Fibroblast of pulmonary artery (primary cell): ENCODE results near the gene SLC44A5.

Source experiments
- DNase-seq: peaks from one replicate; pipeline ENCODE4 v3.0.0-alpha.2; 2010; ENCODE audit warnings: low read depth
- H3K4me3 ChIP-seq: replicated peaks from 2 replicates; pipeline ENCODE4 v1.5.1; 2011; ENCODE audit warnings: low read depth, mild to moderate bottlenecking, control low read depth, low read length, moderate library complexity
- TF ChIP-seq, protein P1 (sequence below): IDR thresholded peaks from 2 replicates; pipeline ENCODE4 v1.5.1; 2011; ENCODE audit warnings: mild to moderate bottlenecking, control low read depth, low read length, inconsistent platforms; ENCODE audit errors: missing control alignments

The SLC44A5 gene

DNA sequence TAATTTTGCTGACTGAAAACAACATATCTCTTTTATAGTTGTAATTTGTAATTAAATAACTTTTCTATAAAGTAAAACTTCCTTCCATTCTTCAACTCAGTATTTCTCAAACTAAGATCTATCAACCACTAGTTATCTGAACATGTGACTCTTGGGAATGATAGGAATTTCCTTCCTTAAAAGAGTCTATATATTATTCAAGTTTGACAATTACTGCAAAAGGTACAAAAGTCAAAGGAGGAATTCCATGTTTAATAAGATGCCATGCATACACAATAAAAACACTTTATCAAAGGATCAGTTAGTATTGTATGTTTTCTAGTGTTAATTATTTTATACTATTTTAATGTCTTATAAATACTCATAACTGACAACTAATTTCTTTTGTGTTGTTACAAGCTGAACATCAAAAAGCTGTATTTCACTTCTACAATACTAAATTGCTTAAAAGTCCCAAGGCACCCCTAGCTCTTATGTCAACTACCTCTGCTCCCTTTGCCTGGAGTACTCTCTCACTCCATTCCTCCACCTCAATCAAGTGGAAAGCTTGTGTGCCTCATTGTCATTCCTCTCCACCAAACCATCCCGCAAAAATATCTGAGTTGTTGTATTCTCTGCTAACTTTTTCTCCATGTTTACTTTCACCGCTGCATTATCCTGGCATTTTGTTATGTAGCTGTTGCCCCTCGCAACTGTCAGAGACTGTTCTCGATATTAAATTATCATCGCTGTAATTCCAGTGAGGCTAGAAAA is 67.9 kb downstream of the SLC44A5 start:
- TF ChIP-seq, protein P1, sequence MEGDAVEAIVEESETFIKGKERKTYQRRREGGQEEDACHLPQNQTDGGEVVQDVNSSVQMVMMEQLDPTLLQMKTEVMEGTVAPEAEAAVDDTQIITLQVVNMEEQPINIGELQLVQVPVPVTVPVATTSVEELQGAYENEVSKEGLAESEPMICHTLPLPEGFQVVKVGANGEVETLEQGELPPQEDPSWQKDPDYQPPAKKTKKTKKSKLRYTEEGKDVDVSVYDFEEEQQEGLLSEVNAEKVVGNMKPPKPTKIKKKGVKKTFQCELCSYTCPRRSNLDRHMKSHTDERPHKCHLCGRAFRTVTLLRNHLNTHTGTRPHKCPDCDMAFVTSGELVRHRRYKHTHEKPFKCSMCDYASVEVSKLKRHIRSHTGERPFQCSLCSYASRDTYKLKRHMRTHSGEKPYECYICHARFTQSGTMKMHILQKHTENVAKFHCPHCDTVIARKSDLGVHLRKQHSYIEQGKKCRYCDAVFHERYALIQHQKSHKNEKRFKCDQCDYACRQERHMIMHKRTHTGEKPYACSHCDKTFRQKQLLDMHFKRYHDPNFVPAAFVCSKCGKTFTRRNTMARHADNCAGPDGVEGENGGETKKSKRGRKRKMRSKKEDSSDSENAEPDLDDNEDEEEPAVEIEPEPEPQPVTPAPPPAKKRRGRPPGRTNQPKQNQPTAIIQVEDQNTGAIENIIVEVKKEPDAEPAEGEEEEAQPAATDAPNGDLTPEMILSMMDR = no peak
- H3K4me3 ChIP-seq = no peak overlapping the region
- DNase-seq = peak; percentile 46

DNA sequence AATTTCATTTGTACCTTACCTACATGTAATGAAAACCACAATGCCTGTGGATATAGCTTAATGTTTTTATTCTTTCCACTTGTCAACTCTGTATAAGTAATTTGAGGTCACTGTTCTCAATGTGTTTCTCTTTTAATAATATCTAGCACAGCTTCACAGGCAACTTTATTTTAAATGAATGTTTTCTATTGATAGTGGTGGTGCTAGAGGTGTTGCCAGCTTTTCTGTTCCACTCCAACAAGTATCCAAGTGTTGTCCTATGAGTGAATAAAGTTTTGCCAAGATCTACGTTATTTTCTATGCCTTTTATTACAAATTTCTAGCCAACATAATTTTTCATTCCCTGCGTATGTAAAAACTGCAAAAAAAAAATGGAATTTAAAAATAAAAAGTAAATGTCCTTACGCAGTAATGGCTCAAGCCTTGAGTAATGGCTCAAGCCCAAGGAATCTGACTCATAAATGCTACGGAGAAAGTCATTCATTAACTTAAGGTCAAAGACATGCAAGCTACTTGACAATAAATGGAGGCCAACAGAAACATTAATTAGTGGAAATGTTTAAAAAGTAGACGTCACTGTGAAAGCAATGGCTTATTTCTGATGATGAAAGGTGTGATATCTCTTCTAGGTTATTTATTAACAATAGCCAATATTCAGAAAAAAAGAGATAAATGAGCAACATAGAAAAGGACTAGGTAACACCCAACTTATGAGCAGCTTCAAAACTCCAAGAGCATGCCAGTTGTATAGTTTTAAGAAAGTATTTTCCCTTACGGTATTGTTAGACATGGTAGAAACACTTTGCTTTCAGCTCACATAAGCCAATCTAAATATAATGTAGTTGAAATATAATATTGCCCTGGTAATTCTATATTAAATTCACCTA is 71.4 kb downstream of the SLC44A5 start:
- DNase-seq = peak; percentile 70
- H3K4me3 ChIP-seq = no peak overlapping the region
- TF ChIP-seq, protein P1 = no peak

DNA sequence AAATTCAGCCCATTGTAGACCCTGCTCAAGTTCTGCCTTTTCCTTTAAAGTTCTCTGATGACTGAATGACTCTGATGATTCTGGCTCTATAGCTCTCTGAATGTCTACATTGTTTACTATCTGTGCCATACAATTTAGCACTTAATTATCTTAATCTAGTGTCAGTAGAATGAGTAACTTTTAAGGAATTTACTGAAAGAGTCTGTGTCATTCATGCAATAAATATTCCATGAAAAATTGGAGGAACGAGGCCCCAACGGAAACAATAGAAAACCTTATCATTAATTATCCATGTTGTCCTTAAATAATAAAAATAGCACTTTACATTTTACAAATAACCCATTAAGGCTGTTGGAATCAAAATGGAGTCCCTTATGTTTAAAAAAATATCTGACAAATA is 77.8 kb downstream of the SLC44A5 start:
- no peak overlapping the region for H3K4me3 ChIP-seq
- DNase-seq = no peak
- TF ChIP-seq, protein P1 = no peak

DNA sequence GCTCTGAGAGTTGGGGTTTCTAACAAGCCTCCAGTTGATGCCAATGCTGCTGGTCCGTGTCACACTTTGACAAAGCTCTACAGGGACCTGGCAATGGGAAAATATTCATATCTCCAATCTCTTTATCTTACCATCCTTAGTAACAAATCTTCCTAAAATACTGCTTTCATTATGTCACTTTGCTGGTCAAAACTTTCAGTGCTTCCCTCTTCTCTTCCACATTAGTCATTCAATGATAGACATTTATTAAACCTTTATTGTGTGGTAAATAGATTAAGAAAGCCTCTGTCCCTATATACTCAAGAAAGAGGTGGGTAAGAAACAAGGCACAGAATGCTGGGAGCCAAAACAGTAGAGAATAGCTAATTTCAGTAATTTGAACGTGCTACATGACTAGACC is 79.3 kb downstream of the SLC44A5 start:
- TF ChIP-seq, protein P1 = no peak
- no peak overlapping the region for H3K4me3 ChIP-seq
- DNase-seq = no peak

DNA sequence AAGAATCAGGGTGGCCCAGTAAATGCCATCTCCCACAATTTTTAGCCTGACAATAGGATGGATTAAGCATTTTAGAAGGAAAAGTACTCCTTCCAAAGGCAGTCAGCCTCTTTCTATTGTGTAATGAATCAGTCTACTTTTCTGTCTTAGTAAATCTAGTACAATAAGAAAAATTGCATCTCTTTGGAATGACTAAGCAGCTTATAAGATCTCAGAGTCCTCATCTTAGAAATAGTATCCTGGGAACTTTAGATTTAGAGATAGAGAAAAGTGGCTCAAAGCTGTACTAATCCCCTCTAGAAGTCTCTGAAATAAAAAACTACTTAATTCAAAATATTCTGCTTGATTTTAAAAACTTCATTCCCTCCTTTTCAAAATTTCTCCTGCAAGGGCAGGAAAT is 81.4 kb downstream of the SLC44A5 start:
- TF ChIP-seq, protein P1 = no peak
- H3K4me3 ChIP-seq = no peak overlapping the region

DNA sequence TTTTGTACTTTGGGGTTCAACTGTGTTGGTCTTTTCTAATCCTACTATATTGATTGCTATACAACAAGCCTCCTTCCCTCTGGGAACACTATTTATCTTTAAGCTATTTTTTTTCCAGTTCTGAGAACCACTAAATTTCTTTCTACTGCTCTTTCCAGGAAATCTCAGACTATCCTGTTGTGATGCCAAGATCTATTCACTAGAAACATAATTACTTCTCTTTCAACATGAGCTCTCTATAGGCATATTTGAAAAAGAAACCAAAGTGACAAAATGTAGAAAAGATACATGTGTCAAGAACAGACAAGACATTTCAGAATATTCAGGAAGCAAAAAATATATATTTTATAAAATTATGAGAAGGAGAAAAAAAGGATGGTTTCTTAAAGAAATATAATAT is 82.9 kb downstream of the SLC44A5 start:
- no peak for DNase-seq
- TF ChIP-seq, protein P1 = no peak
- no peak overlapping the region for H3K4me3 ChIP-seq

More for the DNA sequence above, 81.4 kb downstream of the SLC44A5 start:
- peak; percentile 53 for DNase-seq
